Neutrophil (primary cell): ENCODE results near the gene KAT6B.

ENCODE experiments used
- H3K27ac ChIP-seq: fragments of 200-600 bp; sonication (generic); 2 replicates; pipeline ENCODE4 v1.5.1; 2016; ENCODE audit warnings: mild to moderate bottlenecking, moderate library complexity
- H3K27me3 ChIP-seq: fragments of 200-600 bp; sonication (generic); 2 replicates; pipeline ENCODE4 v1.6.0; 2016; ENCODE audit warnings: mild to moderate bottlenecking
- H3K36me3 ChIP-seq: fragments of 200-600 bp; sonication (generic); 2 replicates; pipeline ENCODE4 v1.5.1; 2017
- H3K4me1 ChIP-seq, 2 experiments: fragments of 200-600 bp in 1 of 2; sonication (generic) in 1 of 2; 1 replicate in 1 of 2; 2 replicates in 1 of 2; pipeline versions ENCODE4 v1.5.1 to v1.6.1; 2013 to 2016; ENCODE audit warnings: low read depth in 1 of 2, low read length in 1 of 2, mild to moderate bottlenecking in 1 of 2, moderate library complexity in 1 of 2; ENCODE audit not compliant: control insufficient read depth in 1 of 2, insufficient read depth in 1 of 2
- H3K4me3 ChIP-seq, 2 experiments: fragments of 200-600 bp in 1 of 2; sonication (generic) in 1 of 2; 1 replicate in 1 of 2; 2 replicates in 1 of 2; pipeline ENCODE4 v1.5.1; 2013 to 2016; ENCODE audit warnings: low read depth in 1 of 2, low read length in 1 of 2, mild to moderate bottlenecking in 1 of 2, moderate library complexity in 1 of 2
- H3K9me3 ChIP-seq: fragments of 200-600 bp; sonication (generic); 2 replicates; pipeline ENCODE4 v1.5.1; 2016
- TF ChIP-seq, protein P1 (sequence below): fragments of 200-600 bp; sonication (generic); IDR thresholded peaks from 2 replicates; pipeline ENCODE4 v1.5.1; 2016; ENCODE audit warnings: antibody characterized with exemption

KAT6B gene

DNA sequence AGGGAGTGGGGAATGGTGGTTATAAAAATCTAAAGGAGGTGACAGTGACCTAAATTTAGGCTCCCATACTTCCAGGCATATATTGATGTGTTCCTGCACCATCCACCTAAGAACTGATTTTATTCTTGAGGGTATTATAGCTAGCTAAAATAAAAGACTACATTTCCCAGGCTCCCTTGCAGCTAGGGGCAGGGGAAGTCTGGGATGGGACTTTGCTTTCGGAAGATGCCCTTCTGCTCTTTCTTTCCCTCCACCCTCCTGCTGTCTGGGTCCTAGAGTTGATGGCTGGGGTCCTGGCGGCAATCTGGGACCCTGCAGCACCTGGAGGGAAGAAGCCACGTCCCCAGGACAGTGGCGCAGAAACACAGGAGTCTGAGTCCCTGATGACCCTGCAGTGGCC is 231.3 kb downstream of the KAT6B start:
- no peaks in the 10 kb centered on the region for H3K27me3 ChIP-seq
- H3K4me3 ChIP-seq, result no peak overlapping the region
- no peaks in the 10 kb centered on the region for H3K36me3 ChIP-seq
- TF ChIP-seq, protein P1, sequence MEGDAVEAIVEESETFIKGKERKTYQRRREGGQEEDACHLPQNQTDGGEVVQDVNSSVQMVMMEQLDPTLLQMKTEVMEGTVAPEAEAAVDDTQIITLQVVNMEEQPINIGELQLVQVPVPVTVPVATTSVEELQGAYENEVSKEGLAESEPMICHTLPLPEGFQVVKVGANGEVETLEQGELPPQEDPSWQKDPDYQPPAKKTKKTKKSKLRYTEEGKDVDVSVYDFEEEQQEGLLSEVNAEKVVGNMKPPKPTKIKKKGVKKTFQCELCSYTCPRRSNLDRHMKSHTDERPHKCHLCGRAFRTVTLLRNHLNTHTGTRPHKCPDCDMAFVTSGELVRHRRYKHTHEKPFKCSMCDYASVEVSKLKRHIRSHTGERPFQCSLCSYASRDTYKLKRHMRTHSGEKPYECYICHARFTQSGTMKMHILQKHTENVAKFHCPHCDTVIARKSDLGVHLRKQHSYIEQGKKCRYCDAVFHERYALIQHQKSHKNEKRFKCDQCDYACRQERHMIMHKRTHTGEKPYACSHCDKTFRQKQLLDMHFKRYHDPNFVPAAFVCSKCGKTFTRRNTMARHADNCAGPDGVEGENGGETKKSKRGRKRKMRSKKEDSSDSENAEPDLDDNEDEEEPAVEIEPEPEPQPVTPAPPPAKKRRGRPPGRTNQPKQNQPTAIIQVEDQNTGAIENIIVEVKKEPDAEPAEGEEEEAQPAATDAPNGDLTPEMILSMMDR, result no peak
- peaks cover 0 to 4% of the 10 kb centered on the region in 2 experiments for H3K4me1 ChIP-seq
- H3K9me3 ChIP-seq, result no peaks in the 10 kb centered on the region
- H3K27ac ChIP-seq, result no peak overlapping the region

DNA sequence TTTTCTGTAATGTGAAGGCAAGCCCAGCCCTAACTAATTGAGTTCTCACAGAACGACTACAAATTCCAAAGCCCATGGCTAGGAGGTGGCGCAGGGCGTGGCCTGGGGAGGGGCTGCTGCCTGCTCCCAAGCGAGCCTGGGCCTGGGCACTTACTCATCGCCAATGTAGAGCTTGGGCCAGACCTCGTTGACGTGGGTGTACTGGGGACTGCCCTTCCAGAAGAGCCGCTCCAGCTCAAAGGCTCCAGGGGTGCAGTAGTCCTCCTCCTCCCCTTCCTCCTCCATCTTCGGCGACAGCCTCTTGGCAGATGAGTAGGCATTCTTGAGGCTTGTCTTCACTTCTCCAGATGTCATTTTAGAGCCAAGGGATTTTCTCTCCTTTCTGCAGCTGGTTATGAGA is 231.8 kb downstream of the KAT6B start:
- TF ChIP-seq, protein P1, result no peak
- Histone ChIP-seq H3K36me3 (no peaks in the 10 kb centered on the region), H3K27ac (no peak overlapping the region)

DNA sequence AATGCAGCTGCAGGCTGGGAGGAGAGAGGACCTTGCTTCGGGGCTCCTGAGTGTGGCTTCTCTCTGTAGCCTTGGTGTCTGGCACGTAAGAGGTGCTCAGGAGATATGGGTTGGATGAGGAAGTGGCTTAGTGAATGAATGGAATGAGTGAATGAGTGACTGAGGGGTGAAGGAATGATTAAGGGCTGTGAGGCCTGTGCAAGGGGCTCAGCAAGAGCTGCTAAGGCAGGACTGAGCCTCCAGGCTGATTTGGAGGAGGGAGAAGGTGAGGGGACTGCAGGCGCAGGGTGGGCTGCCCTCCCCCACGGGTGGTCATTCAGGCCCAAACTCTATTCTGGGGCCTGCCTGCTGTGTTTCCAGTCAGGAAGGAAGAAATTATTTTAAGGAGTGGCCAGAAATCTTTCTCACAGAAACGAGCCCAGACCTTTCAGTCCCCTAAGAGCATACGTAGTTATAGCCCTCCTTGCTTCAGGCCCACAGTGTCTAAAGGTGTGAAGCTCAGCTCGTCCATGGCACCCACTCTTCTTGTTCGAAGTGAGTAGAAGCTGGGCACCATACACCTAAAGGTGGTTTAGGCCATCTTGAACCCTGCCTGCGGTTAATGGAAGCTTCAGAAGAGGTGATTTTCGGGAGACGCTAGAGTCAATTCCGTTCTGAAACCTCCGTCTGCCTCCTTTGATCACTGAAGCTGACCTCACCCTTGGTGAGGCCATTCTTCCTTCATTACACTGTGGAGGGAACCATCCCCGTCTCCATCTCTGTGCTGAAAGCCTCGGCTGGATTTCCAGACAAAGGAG is 235.5 kb downstream of the KAT6B start:
- H3K9me3 ChIP-seq, result no peaks in the 10 kb centered on the region
- no peak overlapping the region for H3K27ac ChIP-seq
- H3K27me3 ChIP-seq, result no peaks in the 10 kb centered on the region
- H3K4me3 ChIP-seq, result no peak overlapping the region
- TF ChIP-seq, protein P1, result no peak
- H3K36me3 ChIP-seq, result no peaks in the 10 kb centered on the region
- H3K4me1 ChIP-seq, result peaks cover 0 to 5% of the 10 kb centered on the region in 2 experiments

More for the DNA sequence above, 231.8 kb downstream of the KAT6B start:
- H3K27me3 ChIP-seq, result no peaks in the 10 kb centered on the region
- H3K9me3 ChIP-seq, result no peaks in the 10 kb centered on the region
- H3K4me1 ChIP-seq, result peaks cover 0 to 5% of the 10 kb centered on the region in 2 experiments
- H3K4me3 ChIP-seq, result no peak overlapping the region

DNA sequence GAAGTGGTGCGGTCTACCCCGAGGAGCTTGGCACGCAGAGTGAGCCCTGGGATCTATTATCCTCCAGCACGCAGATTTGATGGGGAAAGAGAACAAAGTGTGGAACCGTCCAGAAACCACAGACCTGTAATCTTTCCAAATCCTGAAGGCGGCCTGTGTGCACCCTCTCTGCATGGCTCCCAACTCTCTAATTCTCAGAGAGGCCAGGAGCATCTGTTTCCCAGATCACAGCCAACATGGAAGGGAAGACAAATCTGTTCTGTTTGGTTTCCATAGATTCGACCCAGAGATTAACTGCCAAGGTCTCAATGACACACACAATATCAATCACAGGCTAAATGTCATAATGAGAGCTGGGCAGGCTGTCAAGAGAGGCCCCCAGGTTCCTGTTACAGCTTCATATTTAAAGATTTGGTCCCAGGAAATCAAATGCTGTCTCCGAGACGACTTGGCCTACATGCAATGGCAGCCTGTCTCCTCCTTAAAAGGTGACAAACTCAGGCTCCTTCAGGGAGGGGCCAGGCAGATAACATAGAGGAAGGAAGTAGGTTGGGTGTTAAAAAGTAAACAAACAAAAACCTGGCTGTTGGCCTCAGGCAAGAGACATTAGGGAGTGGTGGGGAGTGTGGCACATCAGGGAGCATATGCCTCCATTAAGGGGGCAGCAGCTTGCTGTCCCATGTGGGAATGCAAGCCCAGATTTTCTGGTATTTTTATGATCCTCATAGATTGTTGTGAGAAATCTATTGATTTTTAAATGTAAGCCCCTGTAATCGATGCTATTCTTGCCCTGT is 236.3 kb downstream of the KAT6B start:
- no peaks in the 10 kb centered on the region for H3K36me3 ChIP-seq
- peaks cover 0 to 5% of the 10 kb centered on the region in 2 experiments for H3K4me1 ChIP-seq
- TF ChIP-seq, protein P1, result no peak
- H3K9me3 ChIP-seq, result no peaks in the 10 kb centered on the region
- H3K27ac ChIP-seq, result no peak overlapping the region
- H3K27me3 ChIP-seq, result no peaks in the 10 kb centered on the region
- no peak overlapping the region for H3K4me3 ChIP-seq

DNA sequence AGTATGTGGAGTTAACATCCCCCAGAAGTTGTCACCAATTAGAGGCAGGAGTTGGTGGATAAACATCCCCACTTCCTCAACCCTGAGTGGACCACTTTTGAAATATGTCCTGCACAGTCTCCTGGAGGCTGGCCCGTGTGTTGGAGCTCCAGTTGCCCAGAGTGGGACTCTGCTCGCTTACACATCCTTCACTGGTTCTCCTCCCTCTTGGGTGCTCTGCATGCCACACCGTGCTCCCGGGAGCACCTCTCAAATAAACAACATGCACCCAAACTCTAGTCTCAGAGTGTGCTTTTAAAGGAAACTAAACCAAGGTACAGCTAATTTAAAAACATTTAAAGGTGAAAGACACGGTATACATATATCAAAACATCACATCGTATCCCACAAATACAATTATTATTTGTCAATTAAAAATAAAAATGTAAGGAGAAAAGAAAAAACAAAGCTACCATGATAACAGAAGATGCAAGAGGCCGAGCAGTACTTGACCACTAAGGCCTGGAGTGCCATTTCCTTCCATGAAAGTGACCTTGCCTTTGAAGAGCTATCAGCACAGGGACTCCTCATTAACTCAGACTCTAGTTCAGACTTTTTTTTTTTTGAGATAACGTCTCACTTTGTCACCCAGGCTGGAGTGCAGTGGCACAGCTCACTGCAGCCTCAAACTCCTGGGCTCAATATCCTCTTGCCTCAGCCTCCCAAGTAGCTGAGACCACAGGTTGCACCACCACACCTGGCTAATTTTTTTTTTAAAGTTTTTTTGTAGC is 237.2 kb downstream of the KAT6B start:
- H3K9me3 ChIP-seq, result no peaks in the 10 kb centered on the region
- no peaks in the 10 kb centered on the region for H3K36me3 ChIP-seq
- H3K4me3 ChIP-seq, result no peak overlapping the region
- H3K27ac ChIP-seq, result no peak overlapping the region
- H3K4me1 ChIP-seq, result peaks cover 0 to 5% of the 10 kb centered on the region in 2 experiments
- TF ChIP-seq, protein P1, result no peak
- H3K27me3 ChIP-seq, result no peaks in the 10 kb centered on the region
